Activated CD4-positive, alpha-beta memory T cell treated with anti-CD3 and anti-CD28 coated beads, Interleukin-2, amount 10 ng/mL, durations not matched to agents 7 days and 5 days (primary cell): ENCODE results near the gene WIPF3. TPM values are rescaled to one million over a fixed set of nuclear protein-coding genes. Genes with fewer than 3 reads are reported as not detected.
"Not testable (repeated sequence)": the region's sequence is repeated elsewhere in the genome, so short reads cannot be mapped to it uniquely, and the experiment has no call there.

ENCODE experiments used
- CTCF ChIA-PET: fragments of 350-600 bp; sonication (Branson Sonifier 250); formaldehyde crosslinking; loops from one replicate; lab custom pipeline; 2021; ENCODE audit warnings: antibody characterized with exemption, inconsistent platforms; lab: Charles Lee
- POLR2A ChIA-PET: fragments of 350-600 bp; sonication (Branson Sonifier 250); formaldehyde crosslinking; loops from one replicate; lab custom pipeline; 2021; ENCODE audit warnings: antibody characterized with exemption; lab: Charles Lee
- DNase-seq: peaks from one replicate; pipeline ENCODE4 v3.0.0-alpha.2; 2020
- H3K27ac Mint-ChIP-seq: one replicate; pipeline ENCODE4 v1.8.0; 2021; ENCODE audit warnings: mild to moderate bottlenecking, mixed read lengths
- H3K27me3 Mint-ChIP-seq: one replicate; pipeline ENCODE4 v1.8.0; 2021; ENCODE audit warnings: mixed read lengths
- H3K36me3 Mint-ChIP-seq: one replicate; pipeline ENCODE4 v1.8.0; 2021; ENCODE audit warnings: low read depth, mixed read lengths
- H3K4me1 Mint-ChIP-seq: one replicate; pipeline ENCODE4 v1.8.0; 2021; ENCODE audit warnings: mixed read lengths
- H3K4me3 Mint-ChIP-seq: one replicate; pipeline ENCODE4 v1.8.0; 2021; ENCODE audit warnings: mild to moderate bottlenecking, mixed read lengths
- H3K9me3 Mint-ChIP-seq: one replicate; pipeline ENCODE4 v1.8.0; 2021; ENCODE audit warnings: mixed read lengths
- total RNA-seq, 2 experiments: library from RNA; stranded (reverse); gene quantifications; one replicate each; pipeline ENCODE4 v1.2.3, GENCODE V29; 2021

WIPF3 gene
- total RNA-seq, 2 experiments from 2014 or later: not detected

- Mint-ChIP-seq H3K4me3 (no peak overlapping the region), H3K36me3 (no peaks in the 10 kb centered on the region), H3K4me1 (no peaks in the 10 kb centered on the region), H3K9me3 (no peaks in the 10 kb centered on the region), H3K27ac (no peak overlapping the region), H3K27me3 (peaks cover 26% of the 10 kb centered on the region)
- ChIA-PET CTCF (no interaction called here), POLR2A (no interaction called here)
- DNase-seq: no peak
These were observed 76.2 kb downstream of the WIPF3 start for GRCh38 chr7:29882481-29882880.

GRCh38 chr7:29883462-29884398 is 77.4 kb downstream of the WIPF3 start:
- no peaks in the 10 kb centered on the region for H3K9me3 Mint-ChIP-seq
- POLR2A ChIA-PET: no interaction called here
- no peak overlapping the region for H3K27ac Mint-ChIP-seq
- H3K4me3 Mint-ChIP-seq: no peak overlapping the region
- CTCF ChIA-PET: no interaction called here
- no peak for DNase-seq
- H3K27me3 Mint-ChIP-seq: peaks cover 26% of the 10 kb centered on the region
- no peaks in the 10 kb centered on the region for H3K4me1 Mint-ChIP-seq
- no peaks in the 10 kb centered on the region for H3K36me3 Mint-ChIP-seq

GRCh38 chr7:29884399-29885272 is 78.3 kb downstream of the WIPF3 start:
- ChIA-PET CTCF (no interaction called here), POLR2A (no interaction called here)
- no peak for DNase-seq
- Mint-ChIP-seq H3K9me3 (no peaks in the 10 kb centered on the region), H3K4me3 (no peak overlapping the region), H3K27ac (no peak overlapping the region), H3K36me3 (no peaks in the 10 kb centered on the region), H3K27me3 (peaks cover 26% of the 10 kb centered on the region), H3K4me1 (no peaks in the 10 kb centered on the region)

- H3K9me3 Mint-ChIP-seq: no peaks in the 10 kb centered on the region
- H3K27ac Mint-ChIP-seq: no peak overlapping the region
- H3K36me3 Mint-ChIP-seq: no peaks in the 10 kb centered on the region
- no peak overlapping the region for H3K4me3 Mint-ChIP-seq
- no peaks in the 10 kb centered on the region for H3K4me1 Mint-ChIP-seq
- ChIA-PET POLR2A (no interaction called here), CTCF (no interaction called here)
- DNase-seq: no peak
- H3K27me3 Mint-ChIP-seq: peaks cover 26% of the 10 kb centered on the region
These were observed 79.3 kb downstream of the WIPF3 start for GRCh38 chr7:29885626-29886025.

- Mint-ChIP-seq H3K36me3 (no peaks in the 10 kb centered on the region), H3K4me1 (no peaks in the 10 kb centered on the region), H3K4me3 (no peak overlapping the region), H3K27me3 (peaks cover 22% of the 10 kb centered on the region), H3K27ac (no peak overlapping the region), H3K9me3 (no peaks in the 10 kb centered on the region)
- POLR2A ChIA-PET: no interaction called here
- no peak for DNase-seq
- CTCF ChIA-PET: no interaction called here
These were observed 80.5 kb downstream of the WIPF3 start for GRCh38 chr7:29886827-29887226.

GRCh38 chr7:29888006-29888405 is 81.7 kb downstream of the WIPF3 start:
- POLR2A ChIA-PET: no interaction called here

GRCh38 chr7:29889288-29889687 is 83.0 kb downstream of the WIPF3 start:
- peaks cover 11% of the 10 kb centered on the region for H3K27me3 Mint-ChIP-seq
- no peak overlapping the region for H3K27ac Mint-ChIP-seq
- no peak for DNase-seq
- CTCF ChIA-PET: no interaction called here
- no peaks in the 10 kb centered on the region for H3K36me3 Mint-ChIP-seq
- no peak overlapping the region for H3K4me3 Mint-ChIP-seq
- POLR2A ChIA-PET: no interaction called here
- H3K9me3 Mint-ChIP-seq: no peaks in the 10 kb centered on the region
- H3K4me1 Mint-ChIP-seq: no peaks in the 10 kb centered on the region

More at GRCh38 chr7:29888006-29888405, 81.7 kb downstream of the WIPF3 start:
- H3K27me3 Mint-ChIP-seq: peaks cover 17% of the 10 kb centered on the region
- CTCF ChIA-PET: no interaction called here
- H3K4me3 Mint-ChIP-seq: no peak overlapping the region
- no peaks in the 10 kb centered on the region for H3K36me3 Mint-ChIP-seq
- H3K27ac Mint-ChIP-seq: no peak overlapping the region
- no peaks in the 10 kb centered on the region for H3K9me3 Mint-ChIP-seq
- DNase-seq: no peak
- no peaks in the 10 kb centered on the region for H3K4me1 Mint-ChIP-seq

GRCh38 chr7:29890251-29890650 is 83.9 kb downstream of the WIPF3 start:
- POLR2A ChIA-PET: no interaction called here
- no peaks in the 10 kb centered on the region for H3K36me3 Mint-ChIP-seq
- no peaks in the 10 kb centered on the region for H3K9me3 Mint-ChIP-seq
- H3K27me3 Mint-ChIP-seq: peaks cover 4% of the 10 kb centered on the region
- no peak for DNase-seq
- no peaks in the 10 kb centered on the region for H3K4me1 Mint-ChIP-seq
- H3K27ac Mint-ChIP-seq: no peak overlapping the region
- CTCF ChIA-PET: no interaction called here
- no peak overlapping the region for H3K4me3 Mint-ChIP-seq

- H3K9me3 Mint-ChIP-seq, H3K36me3 Mint-ChIP-seq, H3K27me3 Mint-ChIP-seq, DNase-seq, H3K27ac Mint-ChIP-seq, H3K4me3 Mint-ChIP-seq, POLR2A ChIA-PET, H3K4me1 Mint-ChIP-seq, CTCF ChIA-PET: not testable (repeated sequence)
These were observed 84.5 kb downstream of the WIPF3 start for GRCh38 chr7:29890786-29891185.

GRCh38 chr7:29891766-29892165 is 85.5 kb downstream of the WIPF3 start:
- Mint-ChIP-seq H3K36me3 (no peaks in the 10 kb centered on the region), H3K4me1 (no peaks in the 10 kb centered on the region), H3K9me3 (no peaks in the 10 kb centered on the region), H3K27ac (no peak overlapping the region), H3K27me3 (no peaks in the 10 kb centered on the region), H3K4me3 (no peak overlapping the region)
- no peak for DNase-seq
- ChIA-PET POLR2A (no interaction called here), CTCF (no interaction called here)

- POLR2A ChIA-PET: no interaction called here
- no peaks in the 10 kb centered on the region for H3K9me3 Mint-ChIP-seq
- no peak for DNase-seq
- CTCF ChIA-PET: no interaction called here
- H3K4me1 Mint-ChIP-seq: no peaks in the 10 kb centered on the region
- no peak overlapping the region for H3K27ac Mint-ChIP-seq
- H3K27me3 Mint-ChIP-seq: no peaks in the 10 kb centered on the region
- H3K36me3 Mint-ChIP-seq: no peaks in the 10 kb centered on the region
- no peak overlapping the region for H3K4me3 Mint-ChIP-seq
These were observed 85.9 kb downstream of the WIPF3 start for GRCh38 chr7:29892231-29892630.

- Mint-ChIP-seq H3K36me3 (no peaks in the 10 kb centered on the region), H3K27me3 (peaks cover 6% of the 10 kb centered on the region), H3K4me1 (no peaks in the 10 kb centered on the region), H3K4me3 (no peak overlapping the region), H3K9me3 (no peaks in the 10 kb centered on the region), H3K27ac (no peak overlapping the region)
- no peak for DNase-seq
- CTCF ChIA-PET: no interaction called here
- POLR2A ChIA-PET: no interaction called here
These were observed 87.2 kb downstream of the WIPF3 start for GRCh38 chr7:29893351-29893965.

GRCh38 chr7:29894256-29894655 is 87.9 kb downstream of the WIPF3 start:
- Mint-ChIP-seq H3K27me3 (peaks cover 9% of the 10 kb centered on the region), H3K9me3 (no peaks in the 10 kb centered on the region), H3K36me3 (no peaks in the 10 kb centered on the region), H3K27ac (no peak overlapping the region), H3K4me1 (no peaks in the 10 kb centered on the region), H3K4me3 (no peak overlapping the region)
- POLR2A ChIA-PET: no interaction called here
- DNase-seq: no peak
- CTCF ChIA-PET: no interaction called here
